GM12874 (cell line): ENCODE results near the gene CUL9.

Source experiments
- TF ChIP-seq, protein P1 (sequence below): IDR thresholded peaks from 2 replicates; pipeline ENCODE4 v1.5.1; 2011; ENCODE audit warnings: low read depth, mild to moderate bottlenecking, control low read depth, low read length, moderate library complexity; ENCODE audit not compliant: insufficient read depth

The CUL9 gene

DNA sequence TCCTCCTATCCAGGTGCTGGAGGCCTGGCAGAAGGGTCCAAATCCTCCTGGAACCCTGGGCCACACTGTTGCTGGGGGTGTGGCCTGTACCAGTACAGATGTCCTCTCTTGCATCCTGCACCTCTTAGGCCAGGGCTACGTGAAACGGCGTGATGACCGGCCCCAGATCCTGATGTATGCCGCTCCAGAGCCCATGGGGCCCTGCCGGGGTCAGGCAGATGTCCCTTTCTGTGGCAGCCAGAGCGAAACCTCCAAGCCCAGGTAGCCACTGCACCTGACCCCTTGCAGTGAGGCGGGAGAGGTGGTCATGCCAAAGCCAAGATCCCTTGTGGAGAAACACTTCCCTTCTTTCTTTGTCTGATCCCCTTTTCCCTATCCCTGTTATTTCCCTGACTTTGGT, 33.1 kb downstream of the CUL9 start:
- TF ChIP-seq, protein P1, sequence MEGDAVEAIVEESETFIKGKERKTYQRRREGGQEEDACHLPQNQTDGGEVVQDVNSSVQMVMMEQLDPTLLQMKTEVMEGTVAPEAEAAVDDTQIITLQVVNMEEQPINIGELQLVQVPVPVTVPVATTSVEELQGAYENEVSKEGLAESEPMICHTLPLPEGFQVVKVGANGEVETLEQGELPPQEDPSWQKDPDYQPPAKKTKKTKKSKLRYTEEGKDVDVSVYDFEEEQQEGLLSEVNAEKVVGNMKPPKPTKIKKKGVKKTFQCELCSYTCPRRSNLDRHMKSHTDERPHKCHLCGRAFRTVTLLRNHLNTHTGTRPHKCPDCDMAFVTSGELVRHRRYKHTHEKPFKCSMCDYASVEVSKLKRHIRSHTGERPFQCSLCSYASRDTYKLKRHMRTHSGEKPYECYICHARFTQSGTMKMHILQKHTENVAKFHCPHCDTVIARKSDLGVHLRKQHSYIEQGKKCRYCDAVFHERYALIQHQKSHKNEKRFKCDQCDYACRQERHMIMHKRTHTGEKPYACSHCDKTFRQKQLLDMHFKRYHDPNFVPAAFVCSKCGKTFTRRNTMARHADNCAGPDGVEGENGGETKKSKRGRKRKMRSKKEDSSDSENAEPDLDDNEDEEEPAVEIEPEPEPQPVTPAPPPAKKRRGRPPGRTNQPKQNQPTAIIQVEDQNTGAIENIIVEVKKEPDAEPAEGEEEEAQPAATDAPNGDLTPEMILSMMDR = no peak

DNA sequence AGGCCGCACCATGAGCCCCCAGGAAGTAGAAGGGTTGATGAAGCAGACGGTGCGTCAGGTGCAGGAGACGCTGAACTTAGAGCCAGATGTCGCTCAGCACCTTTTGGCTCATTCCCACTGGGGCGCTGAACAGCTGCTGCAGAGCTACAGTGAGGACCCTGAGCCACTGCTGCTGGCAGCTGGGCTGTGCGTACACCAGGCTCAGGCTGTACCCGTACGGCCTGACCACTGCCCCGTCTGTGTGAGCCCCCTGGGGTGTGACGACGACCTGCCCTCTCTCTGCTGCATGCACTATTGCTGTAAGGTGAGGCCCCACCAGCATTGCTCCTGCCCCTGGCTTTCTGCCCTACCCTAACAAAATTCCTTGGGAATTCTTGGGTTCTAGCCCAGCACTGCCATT, 34.2 kb downstream of the CUL9 start:
- TF ChIP-seq, protein P1 = no peak

DNA sequence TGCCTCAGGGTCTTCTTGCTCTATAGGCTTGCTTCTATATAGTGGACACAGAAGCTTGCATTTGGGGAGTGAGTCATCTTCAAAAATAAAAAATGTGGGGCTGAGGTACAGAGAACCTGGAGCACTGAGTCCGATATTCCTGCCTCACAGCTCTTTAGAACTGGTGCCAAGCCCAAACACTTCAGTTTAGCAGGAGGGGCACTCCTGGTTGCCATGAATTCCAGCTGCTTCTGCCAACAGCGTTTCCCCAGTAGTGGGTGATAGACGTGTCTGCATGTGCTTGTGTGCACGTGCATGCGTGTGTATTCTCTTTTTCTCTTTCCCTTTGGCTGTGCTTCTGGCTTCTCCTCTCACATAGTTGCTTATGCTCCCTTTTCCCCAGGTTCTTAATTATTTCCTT, 35.4 kb downstream of the CUL9 start:
- TF ChIP-seq, protein P1 = no peak

DNA sequence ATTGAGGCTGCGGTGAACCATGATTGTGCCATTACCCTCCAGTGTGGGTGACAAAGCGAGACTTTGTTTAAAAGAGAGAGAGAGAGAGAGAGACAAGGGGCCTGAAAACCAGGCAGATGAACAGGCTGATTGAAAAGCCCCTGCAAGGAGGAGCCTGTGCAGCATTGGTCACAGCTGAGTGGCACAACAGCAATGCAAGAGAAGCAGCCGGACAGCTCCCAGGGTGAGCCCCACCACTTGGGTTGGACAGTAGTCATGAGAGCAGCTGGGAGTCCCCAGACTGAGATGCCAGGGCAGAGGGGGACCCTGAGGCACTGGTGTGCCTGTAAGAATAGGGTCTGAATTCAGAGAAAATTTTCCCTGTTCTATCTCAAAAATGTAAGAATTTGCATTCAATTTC, 37.1 kb downstream of the CUL9 start:
- TF ChIP-seq, protein P1 = no peak

DNA sequence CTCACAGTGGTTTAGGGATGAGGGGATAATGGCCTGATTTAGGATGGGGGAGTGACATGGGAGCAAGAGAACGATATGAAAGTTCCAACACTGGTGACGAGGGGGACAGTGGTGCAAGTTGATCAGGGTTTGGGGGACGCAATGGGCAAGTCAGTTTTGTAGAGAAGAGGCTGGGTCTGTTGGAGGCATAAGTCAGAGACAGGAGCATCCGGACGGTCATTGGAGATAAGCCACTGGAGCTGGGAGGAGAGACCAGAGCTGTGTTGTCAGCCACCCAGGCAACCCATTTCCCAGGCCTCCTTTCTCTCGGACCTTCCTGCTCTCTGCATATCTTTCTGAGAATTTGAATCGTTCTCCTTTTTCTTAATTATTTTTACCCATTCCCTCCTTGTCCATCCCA, 37.8 kb downstream of the CUL9 start:
- TF ChIP-seq, protein P1 = no peak

DNA sequence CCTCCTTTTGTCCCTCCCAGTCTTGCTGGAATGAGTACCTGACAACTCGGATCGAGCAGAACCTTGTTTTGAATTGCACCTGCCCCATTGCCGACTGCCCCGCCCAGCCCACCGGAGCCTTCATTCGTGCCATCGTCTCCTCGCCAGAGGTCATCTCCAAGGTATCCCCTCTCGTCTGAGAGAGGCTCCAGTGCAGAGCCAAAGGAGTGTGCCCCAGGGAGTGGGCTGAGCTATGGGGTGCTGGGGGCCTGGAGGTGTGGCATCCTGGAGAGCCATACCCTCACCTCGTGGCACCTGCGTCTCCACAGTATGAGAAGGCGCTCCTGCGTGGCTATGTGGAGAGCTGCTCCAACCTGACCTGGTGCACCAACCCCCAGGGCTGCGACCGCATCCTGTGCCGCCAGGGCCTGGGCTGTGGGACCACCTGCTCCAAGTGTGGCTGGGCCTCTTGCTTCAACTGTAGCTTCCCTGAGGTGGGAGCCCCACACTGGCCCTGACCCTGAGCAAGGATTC, 38.5 kb downstream of the CUL9 start:
- TF ChIP-seq, protein P1 = no peak

DNA sequence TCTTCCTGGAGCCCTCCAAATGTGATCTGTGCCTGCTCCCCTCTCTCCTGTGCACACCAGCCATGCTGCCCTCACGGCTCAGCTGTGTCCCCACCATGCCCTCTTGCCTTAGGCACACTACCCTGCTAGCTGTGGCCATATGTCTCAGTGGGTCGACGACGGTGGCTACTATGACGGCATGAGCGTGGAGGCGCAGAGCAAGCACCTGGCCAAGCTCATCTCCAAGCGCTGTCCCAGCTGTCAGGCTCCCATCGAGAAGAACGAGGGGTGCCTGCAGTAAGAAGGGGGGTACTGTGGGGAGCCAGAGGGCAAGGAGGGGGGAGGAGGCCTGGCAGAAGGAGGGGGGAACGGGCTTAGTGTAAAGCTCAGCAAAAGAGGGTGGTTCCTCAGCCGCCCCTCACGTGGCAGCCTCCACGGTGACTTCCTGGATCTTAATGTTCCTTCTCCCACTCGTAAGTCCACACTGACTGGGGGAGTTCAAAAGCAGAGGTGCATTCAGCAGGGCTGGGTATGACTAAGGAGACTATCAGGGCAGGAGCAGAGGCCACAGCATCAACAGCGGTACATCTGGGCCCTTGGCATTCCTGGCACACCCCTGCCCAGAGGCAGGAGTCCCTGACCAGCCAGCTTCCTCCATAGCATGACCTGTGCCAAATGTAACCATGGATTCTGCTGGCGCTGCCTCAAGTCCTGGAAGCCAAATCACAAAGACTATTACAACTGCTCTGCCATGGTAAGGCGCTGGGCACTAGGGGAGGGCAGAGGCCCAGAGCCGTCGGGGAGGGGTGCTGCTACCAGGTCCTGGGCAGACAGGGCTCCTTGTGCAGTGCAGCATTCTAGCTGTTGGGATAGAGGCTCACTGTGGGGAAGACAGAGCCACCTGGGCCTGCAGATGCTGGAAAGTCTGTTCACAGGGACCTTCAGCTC, 39.3 kb downstream of the CUL9 start:
- TF ChIP-seq, protein P1 = no peak
